ENCODE results near the gene KIAA2012. TPM values are rescaled to one million over a fixed set of nuclear protein-coding genes. Genes with fewer than 3 reads are reported as not detected.
"Not testable (repeated sequence)": the region's sequence is repeated elsewhere in the genome, so short reads cannot be mapped to it uniquely, and the experiment has no call there.

Gene KIAA2012
- total RNA-seq, 1 donor from 2014 or later = not detected

GRCh38 chr2:202185156-202185555 is 112.1 kb downstream of the KIAA2012 start:
- no peak for DNase-seq (ENCODE audit: extremely low read depth, low read depth, low spot score)

- no peak for DNase-seq (ENCODE audit: extremely low read depth, low read depth, low spot score)
Observed at GRCh38 chr2:202186641-202187202, 113.7 kb downstream of the KIAA2012 start.

GRCh38 chr2:202187570-202187969 is 114.5 kb downstream of the KIAA2012 start:
- no peak for DNase-seq (ENCODE audit: extremely low read depth, low read depth, low spot score)

- DNase-seq (ENCODE audit: extremely low read depth, low read depth, low spot score) = no peak
Observed at GRCh38 chr2:202193305-202193704, 120.2 kb downstream of the KIAA2012 start.

- DNase-seq (ENCODE audit: extremely low read depth, low read depth, low spot score) = no peak
Observed at GRCh38 chr2:202193881-202194353, 120.9 kb downstream of the KIAA2012 start.

- DNase-seq (ENCODE audit: extremely low read depth, low read depth, low spot score) = no peak
Observed at GRCh38 chr2:202194418-202194817, 121.4 kb downstream of the KIAA2012 start.

- no peak for DNase-seq (ENCODE audit: extremely low read depth, low read depth, low spot score)
Observed at GRCh38 chr2:202196727-202197126, 123.7 kb downstream of the KIAA2012 start.

GRCh38 chr2:202201220-202202160 is 128.4 kb downstream of the KIAA2012 start:
- DNase-seq (ENCODE audit: extremely low read depth, low read depth, low spot score) = no peak

GRCh38 chr2:202203348-202203747 is 130.3 kb downstream of the KIAA2012 start:
- DNase-seq (ENCODE audit: extremely low read depth, low read depth, low spot score) = no peak

GRCh38 chr2:202204855-202205254 is 131.8 kb downstream of the KIAA2012 start:
- DNase-seq (ENCODE audit: extremely low read depth, low read depth, low spot score) = no peak

GRCh38 chr2:202208526-202208925 is 135.5 kb downstream of the KIAA2012 start:
- DNase-seq (ENCODE audit: extremely low read depth, low read depth, low spot score) = no peak

- no peak for DNase-seq (ENCODE audit: extremely low read depth, low read depth, low spot score)
Observed at GRCh38 chr2:202215179-202215578, 142.1 kb downstream of the KIAA2012 start.

GRCh38 chr2:202221873-202222272 is 148.8 kb downstream of the KIAA2012 start:
- no peak for DNase-seq (ENCODE audit: extremely low read depth, low read depth, low spot score)

GRCh38 chr2:202237787-202238233 is 164.8 kb downstream of the KIAA2012 start:
- no peak for DNase-seq (ENCODE audit: extremely low read depth, low read depth, low spot score)

- no peak for DNase-seq (ENCODE audit: extremely low read depth, low read depth, low spot score)
Observed at GRCh38 chr2:202238234-202239197, 165.5 kb downstream of the KIAA2012 start, which contains the start of gene SUMO1. SUMO1 (minus strand) TSS chr2:202238597; CDS start chr2:202238451, 146 bp downstream.

GRCh38 chr2:202247710-202248109 is 174.7 kb downstream of the KIAA2012 start:
- DNase-seq (ENCODE audit: extremely low read depth, low read depth, low spot score) = not testable (repeated sequence)

GRCh38 chr2:202249521-202250253 is 176.6 kb downstream of the KIAA2012 start:
- no peak for DNase-seq (ENCODE audit: extremely low read depth, low read depth, low spot score)

GRCh38 chr2:202251494-202251893 is 178.4 kb downstream of the KIAA2012 start:
- DNase-seq (ENCODE audit: extremely low read depth, low read depth, low spot score) = no peak

Data from glomerular endothelial cell (primary cell).